AG08395 (cell line): ENCODE results near the gene ZNF674.
"Not testable (repeated sequence)": the region's sequence is repeated elsewhere in the genome, so short reads cannot be mapped to it uniquely, and the experiment has no call there.

Experiments
- DNase-seq: peaks from one replicate; pipeline ENCODE4 v3.0.0; 2012; ENCODE audit warnings: mixed read lengths, low spot score

The ZNF674 gene

GRCh38 chrX:46569621-46570020, 24.4 kb upstream of the ZNF674 start:
- no peak for DNase-seq

DNA sequence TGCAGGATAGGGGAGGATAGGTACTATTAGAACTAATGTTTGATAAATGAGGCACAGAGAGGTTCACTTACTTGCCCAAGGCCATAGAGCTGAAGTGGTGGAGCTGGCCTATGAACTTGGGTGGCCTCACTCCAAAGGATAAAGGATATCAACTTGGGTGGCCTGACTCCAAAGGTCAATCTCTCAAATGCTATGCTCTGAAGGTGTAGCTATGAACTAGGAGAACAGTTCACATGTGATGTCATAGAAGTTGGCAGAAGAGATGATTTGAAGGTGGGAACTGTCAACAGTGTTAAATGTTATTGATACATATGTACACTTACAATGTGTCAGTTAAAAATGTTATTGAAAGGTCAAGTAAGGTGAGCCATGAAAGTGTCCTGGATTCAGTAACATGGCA, 22.2 kb upstream of the ZNF674 start:
- DNase-seq: no peak

DNA sequence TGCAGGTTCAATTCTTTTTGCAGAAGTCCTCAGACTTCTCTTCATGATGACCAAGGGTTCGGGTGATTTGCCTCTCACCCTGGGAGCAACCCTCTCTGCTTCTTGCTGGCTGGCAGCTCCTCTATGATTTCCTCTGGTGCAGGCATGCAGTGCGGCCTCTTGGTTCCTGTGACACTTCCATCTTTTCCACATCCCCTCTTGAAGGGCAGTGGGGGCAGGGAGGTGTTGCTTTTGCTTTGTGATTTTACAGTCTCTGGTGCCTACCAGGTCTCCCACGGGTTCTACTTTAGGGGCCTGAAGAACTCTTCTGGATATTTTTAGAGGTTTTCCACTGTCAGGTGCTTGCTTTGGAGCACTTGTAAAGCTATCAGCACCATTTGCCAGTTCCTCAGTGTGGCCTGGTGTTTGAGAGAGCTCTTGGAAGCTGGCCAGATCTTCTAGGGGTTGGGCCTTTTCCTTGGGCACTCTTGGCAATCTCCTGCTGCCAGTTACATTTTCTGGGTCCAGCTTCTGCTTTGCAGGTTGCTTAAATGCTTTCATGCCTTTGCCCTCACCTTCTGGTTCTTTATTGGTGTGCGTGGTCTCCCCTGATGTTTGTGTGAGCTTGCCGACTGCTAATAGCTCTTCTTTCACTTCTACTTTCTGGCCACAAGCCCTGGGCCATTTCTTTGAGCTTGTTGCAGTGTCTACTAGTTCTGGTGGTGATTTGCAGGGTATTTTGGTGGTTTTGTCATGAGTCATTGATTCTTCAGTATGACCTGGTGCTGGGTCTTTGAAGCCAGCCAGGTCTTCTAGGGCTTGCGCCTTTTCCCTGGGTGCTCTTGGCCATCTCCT, 16.8 kb upstream of the ZNF674 start:
- DNase-seq: no peak

DNA sequence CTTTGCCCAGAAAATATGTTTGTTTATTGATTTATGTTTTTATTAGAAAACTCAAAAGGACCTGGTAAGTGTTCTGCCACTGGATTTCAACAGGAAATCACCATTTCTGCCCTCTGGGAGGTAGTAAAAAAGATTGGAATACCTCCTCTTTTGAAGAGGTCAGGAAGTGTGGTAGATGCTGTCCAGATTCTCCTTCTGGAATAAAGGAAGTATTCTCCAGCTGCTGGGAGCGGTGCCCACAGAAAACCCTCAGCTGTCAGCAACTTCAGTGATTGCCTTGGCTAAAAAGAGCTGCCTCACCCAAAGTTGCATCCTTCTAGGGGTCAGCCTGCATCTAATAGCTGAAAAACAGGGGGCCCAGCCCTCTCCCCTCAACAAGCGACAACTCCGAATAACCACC, 13.8 kb upstream of the ZNF674 start:
- no peak for DNase-seq

DNA sequence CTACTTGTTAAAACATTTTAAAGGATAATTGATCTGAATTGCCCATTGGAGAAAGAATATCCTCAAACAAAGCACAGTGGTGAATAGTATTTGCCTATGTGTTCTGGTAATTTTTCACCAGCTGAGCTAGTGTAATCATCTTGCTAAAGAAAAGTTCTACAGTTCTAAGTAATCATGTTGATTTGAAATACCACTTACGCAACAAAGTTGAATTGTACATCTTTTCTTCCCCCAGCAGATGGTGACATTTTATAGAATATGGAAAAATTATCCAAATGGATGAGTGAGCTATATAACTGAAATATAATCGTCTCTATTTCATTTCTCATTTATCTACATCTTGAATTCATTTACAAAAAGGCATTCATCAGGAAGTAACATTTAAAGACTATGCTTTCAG, 9.7 kb upstream of the ZNF674 start:
- DNase-seq: peak; percentile 40

DNA sequence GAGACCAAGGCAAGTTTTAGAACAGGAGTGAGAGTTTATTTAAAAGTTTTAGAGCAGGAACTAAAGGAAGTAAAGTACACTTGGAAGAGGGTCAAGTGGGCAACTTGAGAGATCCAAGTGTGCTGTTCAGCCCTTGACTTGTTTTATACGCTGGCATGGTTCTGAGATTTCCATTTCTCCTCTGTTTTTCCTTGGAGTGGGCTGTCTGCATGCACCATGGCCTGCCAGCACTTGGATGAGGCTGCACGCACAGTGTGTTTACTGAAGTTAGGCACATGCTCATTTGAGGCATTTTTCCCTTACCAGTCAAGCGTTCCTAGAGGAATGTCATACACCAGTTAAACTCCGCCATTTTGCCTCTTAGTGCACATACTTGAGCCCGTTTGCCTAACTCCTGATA, 8.7 kb upstream of the ZNF674 start:
- DNase-seq: no peak

DNA sequence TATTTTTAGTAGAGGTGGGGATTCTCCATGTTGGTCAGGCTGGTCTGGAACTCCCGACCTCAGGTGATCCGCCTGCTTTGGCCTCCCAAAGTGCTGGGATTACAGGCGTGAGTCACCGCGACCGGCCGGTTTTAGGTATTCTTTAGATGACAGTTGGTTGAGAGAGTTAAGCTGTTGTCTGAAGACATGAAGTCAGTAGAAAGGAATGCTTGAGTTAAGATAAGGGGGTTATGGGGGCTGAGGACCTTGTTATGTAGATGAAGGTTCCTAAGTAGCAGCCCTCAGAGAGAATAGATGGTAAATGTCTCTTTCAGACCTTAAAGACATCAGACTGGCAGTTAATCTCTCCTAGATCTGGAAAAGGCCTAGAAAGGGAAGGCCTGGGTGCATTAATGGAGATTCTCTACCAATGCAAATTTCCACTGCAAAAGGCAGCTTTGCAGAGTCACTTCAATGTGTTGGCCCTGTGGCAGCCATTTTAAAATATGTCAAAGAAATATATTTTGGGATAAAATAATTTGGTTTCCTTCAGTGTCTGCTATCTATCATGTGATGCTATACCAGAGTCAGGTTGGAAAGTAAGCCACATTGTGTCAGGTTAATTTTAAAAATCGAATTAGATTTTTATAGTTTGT, 6.4 kb upstream of the ZNF674 start:
- DNase-seq: no peak

DNA sequence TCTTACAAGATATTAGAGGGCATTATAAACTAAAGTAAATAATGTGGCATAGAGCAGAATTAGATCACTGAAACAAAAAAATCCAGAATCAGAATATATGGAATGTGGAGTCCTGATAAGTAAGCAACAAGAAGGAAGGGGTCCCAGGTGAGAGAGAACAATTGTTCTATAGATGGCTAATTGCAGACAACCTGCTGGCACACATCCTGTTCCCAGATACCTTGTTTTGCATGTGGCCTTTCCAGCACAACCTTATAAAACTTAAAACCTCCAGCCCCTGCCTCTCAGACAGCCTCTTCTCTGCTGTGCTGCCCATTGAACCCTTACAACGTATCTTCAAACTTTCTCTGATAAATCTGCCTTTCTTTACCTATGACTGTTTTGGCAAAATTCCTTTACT, 4.7 kb upstream of the ZNF674 start:
- no peak for DNase-seq

DNA sequence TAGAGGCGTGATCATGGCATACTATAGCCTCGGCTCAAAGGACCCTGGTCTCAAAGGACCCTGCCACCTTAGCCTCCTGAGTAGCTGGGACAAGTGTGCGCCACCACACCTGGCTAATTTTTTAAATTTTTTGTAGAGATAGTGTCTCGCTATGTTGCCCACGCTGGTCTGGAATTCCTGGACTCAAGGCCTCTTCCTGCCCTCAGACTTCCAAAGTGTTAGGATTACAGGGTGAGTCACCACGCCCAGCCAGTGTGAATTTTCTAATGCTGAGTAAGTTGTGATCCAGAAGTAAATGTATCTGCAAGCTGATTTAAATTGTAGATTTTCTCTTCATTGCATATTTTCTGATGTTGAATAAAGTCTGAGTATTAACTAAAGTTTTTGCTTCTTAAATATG, 2.6 kb upstream of the ZNF674 start:
- DNase-seq: peak; percentile 22

- DNase-seq: not testable (repeated sequence)
These were observed 694 bp downstream of the ZNF674 start for GRCh38 chrX:46544527-46544926.

DNA sequence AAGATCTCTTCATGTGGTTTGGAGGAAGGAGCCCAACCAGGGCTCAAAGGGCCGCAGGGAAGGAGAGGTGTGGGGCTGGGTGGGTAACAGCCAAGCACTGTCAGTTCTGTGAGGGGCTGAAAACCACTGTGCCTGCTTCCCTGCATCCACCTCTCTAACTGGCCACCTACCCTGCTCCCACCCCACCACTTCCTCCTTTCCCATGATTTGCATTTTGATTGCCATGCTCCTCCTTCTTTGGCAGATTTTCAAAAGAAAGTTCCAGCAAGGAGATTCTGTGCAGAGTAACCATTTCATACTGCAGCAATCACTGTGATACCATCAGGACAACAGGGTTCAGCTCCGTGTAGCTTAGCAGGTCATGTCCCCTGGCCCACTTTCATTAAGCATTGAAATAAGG, 1.8 kb downstream of the ZNF674 start:
- no peak for DNase-seq

GRCh38 chrX:46531442-46531841, 13.8 kb downstream of the ZNF674 start:
- no peak for DNase-seq

DNA sequence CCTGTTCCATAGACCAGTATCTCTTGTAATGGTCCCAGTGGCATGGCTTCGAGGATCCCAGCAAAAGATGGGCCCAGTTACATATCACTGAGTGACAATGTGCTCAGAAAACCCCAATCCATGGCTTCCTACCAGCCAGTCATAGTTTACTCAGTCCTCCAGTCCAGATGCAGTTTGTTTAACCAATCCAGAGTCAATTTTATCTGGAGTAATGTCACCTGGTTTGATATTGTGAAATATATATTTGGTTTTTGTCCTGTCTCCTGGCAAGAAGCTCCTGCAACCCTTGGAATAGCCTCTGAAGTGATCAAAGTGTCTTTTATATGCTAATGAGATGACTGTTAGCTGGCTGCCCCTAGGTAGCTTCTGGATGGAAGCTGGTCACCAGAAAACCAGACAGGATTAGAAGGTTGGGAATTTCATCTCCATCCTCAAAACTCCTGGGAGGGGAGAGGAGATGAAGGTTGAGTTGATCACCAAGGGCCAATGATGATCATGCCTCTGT, 14.8 kb downstream of the ZNF674 start:
- DNase-seq: not testable (repeated sequence)

DNA sequence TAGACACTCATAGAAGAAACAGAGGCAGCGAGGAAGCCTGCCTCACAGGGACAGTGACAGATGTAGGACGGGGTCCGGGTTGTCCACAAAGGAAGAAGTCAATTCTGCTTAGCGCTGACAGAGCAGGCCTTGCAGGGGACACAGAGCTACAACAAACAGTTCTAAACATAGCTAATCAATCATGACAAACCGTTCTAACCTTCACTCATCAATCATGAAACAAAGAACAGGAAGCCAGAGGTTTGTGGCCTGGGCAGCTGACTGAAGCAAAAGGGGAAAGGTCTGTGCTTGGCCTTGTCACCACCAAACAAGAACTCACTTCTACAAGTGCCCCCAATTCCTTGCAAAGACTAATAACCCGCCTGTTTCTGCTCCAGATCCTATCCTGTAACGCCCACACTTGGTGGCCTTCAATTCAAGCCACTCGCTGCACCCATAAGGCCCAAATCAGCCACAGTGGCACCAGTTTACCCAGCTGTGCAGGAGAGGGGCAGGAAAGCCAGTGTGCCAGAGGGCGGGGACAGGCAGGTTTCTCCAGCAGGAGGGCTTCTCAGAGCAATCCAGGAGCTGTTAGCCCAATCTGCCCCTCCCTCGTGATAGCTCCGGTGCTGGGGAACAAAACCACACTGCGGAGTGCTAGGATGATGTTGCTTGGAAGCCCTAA, 15.3 kb downstream of the ZNF674 start:
- DNase-seq: not testable (repeated sequence)

GRCh38 chrX:46528640-46529039, 16.6 kb downstream of the ZNF674 start:
- DNase-seq: not testable (repeated sequence)

GRCh38 chrX:46506076-46506475, 39.1 kb downstream of the ZNF674 start:
- no peak for DNase-seq

GRCh38 chrX:46502848-46503247, 42.4 kb downstream of the ZNF674 start:
- no peak for DNase-seq

DNA sequence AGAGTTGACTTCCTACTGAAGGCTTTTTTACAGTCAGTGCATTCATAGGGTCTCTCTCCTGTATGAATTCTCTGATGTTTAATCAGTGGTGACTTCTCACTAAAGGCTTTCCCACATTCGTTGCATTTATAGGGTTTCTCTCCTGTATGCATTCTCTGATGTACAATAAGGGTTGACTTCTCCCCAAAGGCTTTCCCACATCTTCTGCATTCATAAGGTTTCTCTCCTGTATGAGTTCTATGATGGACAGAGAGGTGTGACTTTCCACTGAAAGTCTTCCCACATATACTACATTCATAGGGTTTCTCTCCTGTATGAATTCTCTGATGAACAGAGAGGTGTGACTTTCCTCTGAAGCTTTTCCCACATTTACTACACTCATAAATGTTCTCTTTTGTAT, 45.2 kb downstream of the ZNF674 start:
- no peak for DNase-seq

DNA sequence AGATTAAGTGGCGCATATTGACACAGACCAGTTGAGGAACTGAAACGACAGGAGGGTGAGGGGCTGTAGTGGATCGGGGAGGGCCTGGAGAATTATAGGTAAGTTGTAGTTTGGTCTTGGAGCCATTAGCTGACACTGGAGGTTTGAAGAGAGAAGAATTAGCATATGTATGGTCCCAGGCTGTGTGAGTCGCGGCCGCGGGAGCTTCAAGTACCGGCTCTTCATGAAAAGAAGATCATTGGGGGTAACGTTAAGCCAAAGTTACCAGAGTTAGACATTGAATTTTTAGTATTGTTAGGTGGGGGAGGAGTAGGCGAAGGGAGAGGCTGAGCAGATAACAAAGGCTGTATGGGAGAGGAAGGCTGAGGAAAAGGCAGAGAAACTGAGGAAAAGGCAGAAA, 56.5 kb downstream of the ZNF674 start:
- DNase-seq: no peak

- DNase-seq: no peak
These were observed 59.3 kb downstream of the ZNF674 start for GRCh38 chrX:46485897-46486296.

- not testable (repeated sequence) for DNase-seq
These were observed 66.6 kb downstream of the ZNF674 start for GRCh38 chrX:46478634-46479033.

- DNase-seq: no peak
These were observed 67.8 kb downstream of the ZNF674 start for GRCh38 chrX:46477435-46477834.

DNA sequence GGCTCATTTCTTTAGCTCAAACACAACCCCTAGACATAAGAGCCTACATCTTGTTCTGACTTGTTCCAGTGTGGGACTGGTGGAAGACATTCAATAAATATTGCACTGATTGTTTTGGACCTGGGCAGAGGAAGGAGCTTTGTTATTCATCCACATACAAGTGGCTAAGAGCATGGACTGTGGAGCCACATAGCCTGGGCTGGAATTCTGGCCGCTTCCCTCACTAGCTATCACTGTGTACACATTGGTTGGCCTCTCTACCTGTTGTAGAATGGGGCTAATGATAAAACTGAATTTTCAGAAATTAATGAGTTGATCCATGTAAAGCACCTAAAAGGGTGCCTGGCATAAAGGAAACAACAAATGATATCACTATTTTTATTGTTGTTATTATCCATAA, 80.0 kb downstream of the ZNF674 start:
- no peak for DNase-seq
